Parathyroid adenoma (tissue), 2 donors: ENCODE data around the gene KNG1.

Experiments
- H2AFZ ChIP-seq: fragments of 300-600 bp; sonication (generic); one replicate; pipeline ENCODE4 v1.7.0; 2017; ENCODE audit warnings: antibody characterized with exemption, mild to moderate bottlenecking
- H3K27ac ChIP-seq: fragments of 300-600 bp; sonication (generic); one replicate; pipeline ENCODE4 v1.7.0; 2017
- H3K27me3 ChIP-seq: fragments of 300-600 bp; sonication (generic); one replicate; pipeline ENCODE4 v1.7.0; 2017; ENCODE audit warnings: low read length; ENCODE audit not compliant: control insufficient read depth, insufficient read depth
- H3K36me3 ChIP-seq: fragments of 300-600 bp; sonication (generic); one replicate; pipeline ENCODE4 v1.7.0; 2017; ENCODE audit warnings: low read length; ENCODE audit not compliant: control insufficient read depth, insufficient read depth
- H3K4me1 ChIP-seq: fragments of 300-600 bp; sonication (generic); one replicate; pipeline ENCODE4 v1.7.0; 2017; ENCODE audit warnings: control low read depth
- H3K4me2 ChIP-seq: fragments of 300-600 bp; sonication (generic); one replicate; pipeline ENCODE4 v1.7.0; 2017; ENCODE audit warnings: low read length
- H3K4me3 ChIP-seq: fragments of 300-600 bp; sonication (generic); one replicate; pipeline ENCODE4 v1.7.0; 2017; ENCODE audit warnings: low read depth, low read length
- H3K79me2 ChIP-seq: fragments of 300-600 bp; sonication (generic); one replicate; pipeline ENCODE4 v1.7.0; 2017; ENCODE audit warnings: control low read depth
- H3K9ac ChIP-seq: fragments of 300-600 bp; sonication (generic); one replicate; pipeline ENCODE4 v1.7.0; 2017; ENCODE audit warnings: mild to moderate bottlenecking
- H3K9me3 ChIP-seq: fragments of 300-600 bp; sonication (generic); one replicate; pipeline ENCODE4 v1.7.0; 2017; ENCODE audit warnings: low read length; ENCODE audit not compliant: control insufficient read depth
- TF ChIP-seq, protein P1 (sequence below): fragments of 300-600 bp; sonication (generic); IDR thresholded peaks from one replicate; pipeline ENCODE4 v1.7.0; 2017; ENCODE audit warnings: antibody characterized with exemption, mild to moderate bottlenecking
- donor health status: primary hyperparathyroidism.

KNG1 gene

DNA sequence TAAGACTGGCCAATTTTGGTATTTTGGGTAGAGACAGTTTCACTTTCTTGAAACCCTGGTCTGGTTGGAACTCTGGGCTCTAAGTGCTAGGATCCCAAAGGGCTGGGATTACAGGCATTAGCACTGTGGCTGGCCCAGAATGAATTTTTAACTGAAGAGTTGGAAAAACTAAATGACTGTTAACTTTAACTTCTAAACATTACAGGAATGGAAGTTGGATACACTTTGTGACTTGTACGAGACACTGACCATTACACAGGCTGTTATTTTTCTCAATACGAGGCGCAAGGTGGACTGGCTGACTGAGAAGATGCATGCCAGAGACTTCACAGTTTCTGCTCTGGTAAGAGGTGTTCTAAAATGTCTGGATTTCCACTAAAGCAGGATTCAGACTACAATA, 69.8 kb downstream of the KNG1 start:
- Histone ChIP-seq H3K27me3 (no peaks in the 10 kb centered on the region), H3K9me3 (no peaks in the 10 kb centered on the region), H3K36me3 (peaks cover 7% of the 10 kb centered on the region), H3K4me1 (peaks cover 20% of the 10 kb centered on the region), H3K4me2 (no peak overlapping the region), H2AFZ (no peak overlapping the region), H3K9ac (no peak overlapping the region), H3K27ac (peak overlapping the region; percentile 3), H3K79me2 (peaks cover 19% of the 10 kb centered on the region), H3K4me3 (no peak overlapping the region)
- TF ChIP-seq, protein P1, sequence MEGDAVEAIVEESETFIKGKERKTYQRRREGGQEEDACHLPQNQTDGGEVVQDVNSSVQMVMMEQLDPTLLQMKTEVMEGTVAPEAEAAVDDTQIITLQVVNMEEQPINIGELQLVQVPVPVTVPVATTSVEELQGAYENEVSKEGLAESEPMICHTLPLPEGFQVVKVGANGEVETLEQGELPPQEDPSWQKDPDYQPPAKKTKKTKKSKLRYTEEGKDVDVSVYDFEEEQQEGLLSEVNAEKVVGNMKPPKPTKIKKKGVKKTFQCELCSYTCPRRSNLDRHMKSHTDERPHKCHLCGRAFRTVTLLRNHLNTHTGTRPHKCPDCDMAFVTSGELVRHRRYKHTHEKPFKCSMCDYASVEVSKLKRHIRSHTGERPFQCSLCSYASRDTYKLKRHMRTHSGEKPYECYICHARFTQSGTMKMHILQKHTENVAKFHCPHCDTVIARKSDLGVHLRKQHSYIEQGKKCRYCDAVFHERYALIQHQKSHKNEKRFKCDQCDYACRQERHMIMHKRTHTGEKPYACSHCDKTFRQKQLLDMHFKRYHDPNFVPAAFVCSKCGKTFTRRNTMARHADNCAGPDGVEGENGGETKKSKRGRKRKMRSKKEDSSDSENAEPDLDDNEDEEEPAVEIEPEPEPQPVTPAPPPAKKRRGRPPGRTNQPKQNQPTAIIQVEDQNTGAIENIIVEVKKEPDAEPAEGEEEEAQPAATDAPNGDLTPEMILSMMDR = no peak

GRCh38 chr3:186787642-186788481, 70.7 kb downstream of the KNG1 start:
- no peaks in the 10 kb centered on the region for H3K9me3 ChIP-seq
- no peak overlapping the region for H3K27ac ChIP-seq
- TF ChIP-seq, protein P1 = no peak
- no peaks in the 10 kb centered on the region for H3K27me3 ChIP-seq
- H3K4me1 ChIP-seq = peaks cover 20% of the 10 kb centered on the region
- peak overlapping the region; percentile 13 for H3K4me2 ChIP-seq
- H3K4me3 ChIP-seq = no peak overlapping the region
- H3K36me3 ChIP-seq = peaks cover 7% of the 10 kb centered on the region
- H3K9ac ChIP-seq = no peak overlapping the region
- H3K79me2 ChIP-seq = peaks cover 19% of the 10 kb centered on the region
- no peak overlapping the region for H2AFZ ChIP-seq

DNA sequence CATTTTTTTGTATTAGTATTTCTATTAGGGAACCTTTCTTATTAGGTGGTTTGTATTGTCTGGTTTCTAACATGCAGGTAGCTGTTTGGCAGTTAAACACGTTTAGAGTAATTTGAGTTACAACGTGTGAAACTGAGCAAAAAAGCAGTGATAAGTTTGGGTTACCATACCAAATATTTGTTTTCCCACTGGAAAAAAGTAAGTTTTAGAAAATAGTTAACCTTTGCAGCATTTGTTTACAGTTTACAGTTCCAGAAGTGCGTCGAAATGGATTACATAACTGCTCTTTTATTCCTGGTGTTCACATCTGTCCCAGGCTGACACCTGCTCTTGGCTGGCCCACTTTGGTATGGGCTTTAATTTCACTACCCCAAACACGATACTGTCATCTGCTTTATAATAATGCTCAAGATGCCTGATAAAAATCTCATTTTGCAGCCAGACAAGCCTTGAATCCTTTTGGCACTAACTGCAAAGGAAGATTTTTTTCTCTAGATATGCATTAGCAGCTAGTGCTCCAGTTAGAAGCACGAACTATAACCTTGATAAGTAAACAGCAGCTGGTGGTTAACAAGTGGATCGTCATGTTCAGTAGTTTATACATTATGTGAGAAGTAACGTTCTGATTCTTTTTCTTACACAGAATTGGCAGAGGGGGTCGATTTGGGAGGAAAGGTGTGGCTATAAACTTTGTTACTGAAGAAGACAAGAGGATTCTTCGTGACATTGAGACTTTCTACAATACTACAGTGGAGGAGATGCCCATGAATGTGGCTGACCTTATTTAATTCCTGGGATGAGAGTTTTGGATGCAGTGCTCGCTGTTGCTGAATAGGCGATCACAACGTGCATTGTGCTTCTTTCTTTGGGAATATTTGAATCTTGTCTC, 71.6 kb downstream of the KNG1 start:
- TF ChIP-seq, protein P1 = no peak
- Histone ChIP-seq H3K79me2 (peaks cover 15% of the 10 kb centered on the region), H3K9me3 (no peaks in the 10 kb centered on the region), H3K27ac (no peak overlapping the region), H2AFZ (no peak overlapping the region), H3K27me3 (no peaks in the 10 kb centered on the region), H3K36me3 (peaks cover 7% of the 10 kb centered on the region), H3K9ac (no peak overlapping the region), H3K4me1 (peaks cover 20% of the 10 kb centered on the region), H3K4me2 (no peak overlapping the region), H3K4me3 (no peak overlapping the region)

DNA sequence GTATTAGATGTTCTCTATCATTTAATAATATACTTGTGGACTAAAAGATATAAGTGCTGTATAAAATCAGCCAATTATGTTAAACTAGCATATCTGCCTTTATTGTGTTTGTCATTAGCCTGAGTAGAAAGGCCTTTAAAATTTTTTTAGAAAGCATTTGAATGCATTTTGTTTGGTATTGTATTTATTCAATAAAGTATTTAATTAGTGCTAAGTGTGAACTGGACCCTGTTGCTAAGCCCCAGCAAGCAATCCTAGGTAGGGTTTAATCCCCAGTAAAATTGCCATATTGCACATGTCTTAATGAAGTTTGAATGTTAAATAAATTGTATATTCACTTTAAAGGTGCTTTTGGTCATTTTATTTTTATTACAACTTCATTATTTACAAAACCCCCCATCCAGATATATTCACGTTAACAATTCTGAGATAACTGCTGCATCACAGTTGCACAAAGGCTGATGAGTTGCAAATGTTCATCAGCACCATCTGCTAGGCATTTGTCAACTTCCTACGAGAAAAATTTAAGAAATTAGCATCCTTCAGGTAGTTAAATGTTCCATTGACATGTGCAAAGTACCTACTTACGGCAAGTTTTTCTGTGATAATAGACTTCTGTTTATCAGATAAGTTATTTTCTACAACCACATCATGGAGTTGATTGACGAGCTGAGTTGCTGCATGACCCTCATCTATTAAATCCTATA, 72.5 kb downstream of the KNG1 start:
- Histone ChIP-seq H3K9me3 (no peaks in the 10 kb centered on the region), H3K27me3 (no peaks in the 10 kb centered on the region), H3K4me1 (peaks cover 20% of the 10 kb centered on the region), H3K79me2 (peaks cover 5% of the 10 kb centered on the region), H3K9ac (no peak overlapping the region), H3K36me3 (peaks cover 7% of the 10 kb centered on the region), H3K4me2 (no peak overlapping the region), H3K4me3 (no peak overlapping the region), H2AFZ (no peak overlapping the region), H3K27ac (no peak overlapping the region)
- TF ChIP-seq, protein P1 = no peak
